GM12878 (cell line): ENCODE measurements around the gene PPA1. TPM values are rescaled to one million over a fixed set of nuclear protein-coding genes. Genes with fewer than 3 reads are reported as not detected.

Experiments
- ATAC-seq: fragments of 200-7000 bp; cut with Tn5 transposase; 3 replicates; pipeline ENCODE4 v1.9.1; 2020; ENCODE audit warnings: mild to moderate bottlenecking, moderate library complexity
- BruUV-seq: library from RNA; stranded (reverse); fragments of 400-500 nt; replicated peaks from 2 replicates; lab custom pipeline; 2021; lab: Mats Ljungman, UMichigan
- CTCF ChIA-PET: fragments of 300-600 bp; sonication (Branson Sonifier 250); formaldehyde crosslinking; extraction: SDS; loops from one replicate; lab custom pipeline; 2021; ENCODE audit warnings: inconsistent platforms; lab: Yijun Ruan, JAX
- POLR2A ChIA-PET: fragments of 350-600 bp; formaldehyde crosslinking; extraction: SDS; loops from one replicate; lab custom pipeline; 2021; ENCODE audit warnings: inconsistent platforms; lab: Charles Lee
- RAD21 ChIA-PET: fragments of 300-600 bp; sonication (Branson Sonifier 250); formaldehyde crosslinking; loops from one replicate; lab custom pipeline; 2023; ENCODE audit warnings: antibody characterized with exemption; ENCODE audit not compliant: unreplicated experiment; lab: Charles Lee
- SMC1A ChIA-PET: fragments of 300-600 bp; sonication (Branson Sonifier 250); formaldehyde crosslinking; loops from one replicate; lab custom pipeline; 2023; ENCODE audit not compliant: unreplicated experiment, uncharacterized antibody; lab: Charles Lee
- DNase-seq: peaks from one replicate; pipeline ENCODE4 v3.0.0-alpha.2; 2011; ENCODE audit warnings: low read depth, low spot score
- FAIRE-seq: peaks from 3 replicates; lab custom pipeline; 2011; peaks lifted over from hg19 to GRCh38; lab: Jason Lieb, UNC
- H2AFZ ChIP-seq: 2 replicates; pipeline ENCODE4 v1.6.0; 2011; ENCODE audit warnings: low read depth, low read length, control low read depth; ENCODE audit not compliant: control insufficient read depth
- H3K27ac ChIP-seq: 2 replicates; pipeline ENCODE4 v1.5.1; 2011; ENCODE audit warnings: control low read depth; ENCODE audit not compliant: control insufficient read depth, insufficient read depth
- H3K27me3 ChIP-seq, 2 experiments: replicated peaks in 1 of 2; 2 replicates each; pipeline versions ENCODE4 v1.6.0 to v1.6.1; 2011; ENCODE audit warnings: low read length in 1 of 2; ENCODE audit not compliant: control insufficient read depth in 2 of 2, insufficient read depth in 2 of 2
- H3K36me3 ChIP-seq, 2 experiments: 2 replicates each; pipeline ENCODE4 v1.5.1; 2011; ENCODE audit warnings: low read length in 1 of 2; ENCODE audit not compliant: control insufficient read depth in 2 of 2, insufficient read depth in 2 of 2
- H3K4me1 ChIP-seq: 2 replicates; pipeline ENCODE4 v1.6.1; 2011; ENCODE audit warnings: mild to moderate bottlenecking, low read length, moderate library complexity, mixed read lengths; ENCODE audit not compliant: control insufficient read depth, insufficient read depth
- H3K4me2 ChIP-seq: 2 replicates; pipeline ENCODE4 v1.6.0; 2011; ENCODE audit warnings: control low read depth; ENCODE audit not compliant: control insufficient read depth, insufficient read depth
- H3K4me3 ChIP-seq: fragments of 200-600 bp; sonication (generic); 2 replicates; pipeline ENCODE4 v1.5.1; 2016
- H3K79me2 ChIP-seq: 2 replicates; pipeline ENCODE4 v1.6.0; 2011; ENCODE audit warnings: low read length; ENCODE audit not compliant: control insufficient read depth, insufficient read depth
- H3K9ac ChIP-seq: 2 replicates; pipeline ENCODE4 v1.8.0; 2011; ENCODE audit warnings: low read length, control low read depth, mixed read lengths; ENCODE audit not compliant: control insufficient read depth, insufficient read depth
- H3K9me3 ChIP-seq: replicated peaks from 3 replicates; pipeline ENCODE4 v1.5.1; 2011; ENCODE audit warnings: mild to moderate bottlenecking, low read length; ENCODE audit not compliant: control insufficient read depth, insufficient read depth
- H4K20me1 ChIP-seq: 2 replicates; pipeline ENCODE4 v1.6.0; 2011; ENCODE audit not compliant: control insufficient read depth, insufficient read depth
- ASH2L ChIP-seq: fragments of 300-600, 200-600 bp; sonication (generic); IDR thresholded peaks from 2 replicates; pipeline ENCODE4 v1.6.1; 2017; ENCODE audit warnings: low read depth, mild to moderate bottlenecking, borderline replicate concordance
- BACH1 ChIP-seq: fragments of 450-650 bp; IDR thresholded peaks from 2 replicates; pipeline ENCODE4 v1.6.1; 2017; ENCODE audit warnings: mild to moderate bottlenecking, borderline replicate concordance
- CREB1 ChIP-seq: IDR thresholded peaks from 2 replicates; pipeline ENCODE4 v1.6.1; 2012; ENCODE audit warnings: low read depth, mild to moderate bottlenecking, inconsistent platforms
- MTA2 ChIP-seq: fragments of 450-650 bp; IDR thresholded peaks from 2 replicates; pipeline ENCODE4 v1.6.1; 2016; ENCODE audit warnings: low read depth, mild to moderate bottlenecking, moderate library complexity
- NFIC ChIP-seq: IDR thresholded peaks from 2 replicates; pipeline ENCODE4 v1.6.1; 2012; ENCODE audit warnings: low read depth, mild to moderate bottlenecking, inconsistent platforms, low read length, moderate library complexity
- RAD51 ChIP-seq: fragments of 450-650 bp; IDR thresholded peaks from 2 replicates; pipeline ENCODE4 v1.6.1; 2016; ENCODE audit warnings: moderate library complexity, mild to moderate bottlenecking, inconsistent platforms
- STAT3 ChIP-seq: IDR thresholded peaks from 2 replicates; pipeline ENCODE4 v1.6.1; 2011; ENCODE audit warnings: low read depth, low read length, improper control_type of control experiment
- USF1 ChIP-seq: IDR thresholded peaks from 2 replicates; pipeline ENCODE4 v1.6.1; 2011; ENCODE audit warnings: borderline replicate concordance, low read depth, mild to moderate bottlenecking, moderate library complexity, mixed read lengths, low read length; ENCODE audit not compliant: insufficient read depth; ENCODE audit errors: extremely low read length
- WGBS: methylation state at CpG from one replicate; pipeline ENCODE4 v1.1.6; 2016; ENCODE audit warnings: low lambda C conversion rate; ENCODE audit not compliant: insufficient replicate concordance, insufficient coverage; ENCODE audit errors: missing lambda C conversion rate; 5-methylcytosine and 5-hydroxymethylcytosine counted together
- in situ Hi-C: fragments of 300-500 bp; cut with MboI; formaldehyde crosslinking; loops from 9 replicates; pipeline ENCODE4 v1.14.3; 2018; ENCODE audit warnings: mixed read lengths
- intact Hi-C: fragments of 100-400 bp; cut with micrococcal nuclease; formaldehyde crosslinking; loops from one replicate; pipeline ENCODE4 v1.14.2; 2022; ENCODE audit not compliant: unreplicated experiment
- polyA plus RNA-seq, 11 experiments: library from polyadenylated mRNA; depleted of rRNA in 4 of 11; unstranded in 6 of 11; stranded (reverse) in 5 of 11; fragments of >200 nt; fragmentation: Nextera tagmentation in 4 of 11; fragmentation: Illumina TruSeq in 1 of 11; extraction: Ambion mirVana in 4 of 11; extraction: Trizol in 1 of 11; gene quantifications; 1 replicate in 1 of 11; 2 replicates in 10 of 11; pipeline versions ENCODE4 v1.2.1 to v1.2.3, GENCODE V29; 2011 to 2016; ENCODE audit warnings: inconsistent platforms in 2 of 11, missing spikeins in 2 of 11, low read depth in 1 of 11
- total RNA-seq, 4 experiments: library from RNA; depleted of rRNA in 3 of 4; stranded (reverse); fragments of >200 nt in 3 of 4; fragmentation: Illumina TruSeq in 1 of 4; extraction: Trizol in 1 of 4; gene quantifications; 2 replicates each; pipeline versions ENCODE4 v1.2.1 to v1.2.3, GENCODE V29; 2013 to 2021
- TF ChIP-seq, protein P1 (sequence below): IDR thresholded peaks from 2 replicates; pipeline ENCODE4 v1.6.1; 2012; ENCODE audit warnings: low read length, inconsistent platforms

PPA1 gene
- total and polyA plus RNA-seq, 10 of the 15 experiments (the other 5 are each of a cell fraction or from before 2014, with no cell fraction given): 224 to 452 (median 346) TPM

DNA sequence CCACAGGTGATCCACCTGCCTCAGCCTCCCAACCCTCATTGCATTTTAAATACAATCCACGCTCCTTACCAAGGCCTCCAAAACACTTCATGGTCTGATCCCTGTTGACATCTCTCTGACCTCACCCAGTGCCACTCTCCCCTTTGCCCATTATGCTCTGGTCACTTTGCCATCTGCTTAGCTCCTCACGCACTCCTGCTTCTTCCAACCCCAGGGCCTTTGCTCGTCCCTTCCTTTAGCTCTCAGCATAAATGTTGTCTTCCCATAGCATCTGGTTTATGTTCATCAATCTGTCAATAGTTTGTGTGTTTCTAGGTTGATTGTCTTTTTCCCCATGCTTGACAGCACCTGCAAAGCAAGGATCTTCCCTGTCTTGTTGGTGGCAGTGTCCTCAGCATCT lies 36.5 kb upstream of the PPA1 start:
- peaks cover 31% of the 10 kb centered on the region for H3K4me1 ChIP-seq
- ChIA-PET POLR2A (interaction anchor here (0.5 to 1.6 kb wide), 5 partner anchors 43 to 92 kb away, joined by 3 to 6 read pairs (median 4); no protein-coding TSS in a partner anchor), SMC1A (interaction anchor here (0.6 to 12.9 kb wide), 12 partner anchors 23 to 93 kb away, joined by 3 to 274 read pairs (median 6); partner anchors contain the start of gene PPA1)
- H3K9ac ChIP-seq: no peak overlapping the region
- WGBS: 96% methylated on average over 3 of the region's 3 CpGs
- no peaks in the 10 kb centered on the region for H3K79me2 ChIP-seq
- no peak overlapping the region for H3K4me3 ChIP-seq
- no peak overlapping the region for H3K27ac ChIP-seq
- H4K20me1 ChIP-seq: no peaks in the 10 kb centered on the region
- ATAC-seq (no peak), FAIRE-seq (no peak)
- TF ChIP-seq MTA2 (no peak), NFIC (no peak), USF1 (no peak), ASH2L (no peak), BACH1 (no peak), CREB1 (no peak), STAT3 (no peak), RAD51 (no peak)
- TF ChIP-seq, protein P1, sequence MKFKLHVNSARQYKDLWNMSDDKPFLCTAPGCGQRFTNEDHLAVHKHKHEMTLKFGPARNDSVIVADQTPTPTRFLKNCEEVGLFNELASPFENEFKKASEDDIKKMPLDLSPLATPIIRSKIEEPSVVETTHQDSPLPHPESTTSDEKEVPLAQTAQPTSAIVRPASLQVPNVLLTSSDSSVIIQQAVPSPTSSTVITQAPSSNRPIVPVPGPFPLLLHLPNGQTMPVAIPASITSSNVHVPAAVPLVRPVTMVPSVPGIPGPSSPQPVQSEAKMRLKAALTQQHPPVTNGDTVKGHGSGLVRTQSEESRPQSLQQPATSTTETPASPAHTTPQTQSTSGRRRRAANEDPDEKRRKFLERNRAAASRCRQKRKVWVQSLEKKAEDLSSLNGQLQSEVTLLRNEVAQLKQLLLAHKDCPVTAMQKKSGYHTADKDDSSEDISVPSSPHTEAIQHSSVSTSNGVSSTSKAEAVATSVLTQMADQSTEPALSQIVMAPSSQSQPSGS: no peak
- TF ChIP-seq, all 136 proteins: peak for 0
- no peak overlapping the region for H3K4me2 ChIP-seq
- no peaks in the 10 kb centered on the region for H3K27me3 ChIP-seq
- H3K36me3 ChIP-seq: no peaks in the 10 kb centered on the region
- no peak for DNase-seq
- no peak overlapping the region for H2AFZ ChIP-seq
- ChIA-PET RAD21 (interaction anchor here (0.6 to 8.2 kb wide), 7 partner anchors 38 to 154 kb away, joined by 3 to 90 read pairs (median 22); partner anchors contain the start of gene PPA1), CTCF (interaction anchor here (1.0 to 18.7 kb wide), 8 partner anchors 29 to 110 kb away, joined by 3 to 756 read pairs (median 20); partner anchors contain the start of gene PPA1)
- in situ Hi-C loops (loop anchor here (5.0 kb wide), 1 partner anchor 88 kb away; no protein-coding TSS in a partner anchor), intact Hi-C loops (loop anchor here (5.0 kb wide), 1 partner anchor 37 kb away; the partner anchor contains the start of gene PPA1)
- no peaks in the 10 kb centered on the region for H3K9me3 ChIP-seq
- no TSS peak for BruUV-seq
